Natural killer cell (primary cell): ENCODE results near the gene PLA1A. TPM values are rescaled to one million over a fixed set of nuclear protein-coding genes. Genes with fewer than 3 reads are reported as not detected.
A peak's percentile ranks its signal among the peaks of the same experiment; 100 is the strongest.

Experiments used
- ATAC-seq, 3 donors: fragments of 150-1000 bp in 2 of 3; fragments of 200-7000 bp in 1 of 3; cut with Tn5 transposase; 1 replicate in 1 of 3; 2 replicates in 2 of 3; pipeline ENCODE4 v1.10.0; 2021; ENCODE audit warnings: mild to moderate bottlenecking in 2 of 3, moderate library complexity in 2 of 3
- DNase-seq, 2 donors: peaks; one replicate each; pipeline versions ENCODE4 v3.0.0 to v3.0.0-alpha.2; 2013 to 2021; ENCODE audit warnings: mixed read lengths in 1 of 2
- H3K27ac ChIP-seq: one replicate; pipeline ENCODE4 v1.5.1; 2013; ENCODE audit warnings: mild to moderate bottlenecking, low read length
- H3K27me3 ChIP-seq: one replicate; pipeline ENCODE4 v1.6.1; 2013; ENCODE audit warnings: low read length; ENCODE audit not compliant: control insufficient read depth, insufficient read depth
- H3K36me3 ChIP-seq: one replicate; pipeline ENCODE4 v1.6.1; 2013; ENCODE audit warnings: low read length; ENCODE audit not compliant: control insufficient read depth, insufficient read depth
- H3K4me1 ChIP-seq: one replicate; pipeline ENCODE4 v1.6.1; 2013; ENCODE audit warnings: low read length; ENCODE audit not compliant: control insufficient read depth, insufficient read depth
- H3K4me3 ChIP-seq: one replicate; pipeline ENCODE4 v1.5.1; 2013; ENCODE audit warnings: low read length
- H3K9me3 ChIP-seq: one replicate; pipeline ENCODE4 v1.6.1; 2013; ENCODE audit warnings: low read length; ENCODE audit not compliant: control insufficient read depth, insufficient read depth
- H3K27ac Mint-ChIP-seq, 2 donors: one replicate each; pipeline ENCODE4 v1.8.0; 2022; ENCODE audit warnings: mild to moderate bottlenecking in 2 of 2, mixed read lengths in 2 of 2, moderate library complexity in 1 of 2
- H3K27me3 Mint-ChIP-seq, 2 donors: one replicate each; pipeline ENCODE4 v1.8.0; 2022; ENCODE audit warnings: low read depth in 2 of 2, mixed read lengths in 2 of 2
- H3K36me3 Mint-ChIP-seq: one replicate; pipeline ENCODE4 v1.8.0; 2022; ENCODE audit warnings: mixed read lengths
- H3K4me1 Mint-ChIP-seq, 2 donors: one replicate each; pipeline ENCODE4 v1.8.0; 2022; ENCODE audit warnings: mixed read lengths in 2 of 2
- H3K4me3 Mint-ChIP-seq: one replicate; pipeline ENCODE4 v1.8.0; 2022; ENCODE audit warnings: mild to moderate bottlenecking, moderate library complexity, mixed read lengths
- H3K9me3 Mint-ChIP-seq, 2 donors: one replicate each; pipeline ENCODE4 v1.8.0; 2022; ENCODE audit warnings: mixed read lengths in 2 of 2
- CTCF ChIP-seq: fragments of 200-600 bp; IDR thresholded peaks from one replicate; pipeline ENCODE4 v1.8.0; 2022; ENCODE audit warnings: antibody characterized with exemption
- WGBS: methylation state at CpG from one replicate; pipeline ENCODE4 v1.1.7; 2013; ENCODE audit warnings: missing lambda C conversion rate; ENCODE audit not compliant: insufficient coverage; 5-methylcytosine and 5-hydroxymethylcytosine counted together
- intact Hi-C: fragments of 100-400 bp; cut with micrococcal nuclease; formaldehyde crosslinking; loops from one replicate; pipeline ENCODE4 v1.14.2; 2022
- total RNA-seq, 4 donors: library from RNA; stranded (reverse); fragments of 120-200 nt in 1 of 4; gene quantifications; one replicate each; pipeline versions ENCODE4 v1.2.3 to v1.2.4, GENCODE V29; 2013 to 2022

PLA1A gene
- total RNA-seq, 3 donors from 2014 or later (not counting 1 experiment from before 2014, with no cell fraction given) = 0.20 to 0.34 TPM; not detected in 1

DNA sequence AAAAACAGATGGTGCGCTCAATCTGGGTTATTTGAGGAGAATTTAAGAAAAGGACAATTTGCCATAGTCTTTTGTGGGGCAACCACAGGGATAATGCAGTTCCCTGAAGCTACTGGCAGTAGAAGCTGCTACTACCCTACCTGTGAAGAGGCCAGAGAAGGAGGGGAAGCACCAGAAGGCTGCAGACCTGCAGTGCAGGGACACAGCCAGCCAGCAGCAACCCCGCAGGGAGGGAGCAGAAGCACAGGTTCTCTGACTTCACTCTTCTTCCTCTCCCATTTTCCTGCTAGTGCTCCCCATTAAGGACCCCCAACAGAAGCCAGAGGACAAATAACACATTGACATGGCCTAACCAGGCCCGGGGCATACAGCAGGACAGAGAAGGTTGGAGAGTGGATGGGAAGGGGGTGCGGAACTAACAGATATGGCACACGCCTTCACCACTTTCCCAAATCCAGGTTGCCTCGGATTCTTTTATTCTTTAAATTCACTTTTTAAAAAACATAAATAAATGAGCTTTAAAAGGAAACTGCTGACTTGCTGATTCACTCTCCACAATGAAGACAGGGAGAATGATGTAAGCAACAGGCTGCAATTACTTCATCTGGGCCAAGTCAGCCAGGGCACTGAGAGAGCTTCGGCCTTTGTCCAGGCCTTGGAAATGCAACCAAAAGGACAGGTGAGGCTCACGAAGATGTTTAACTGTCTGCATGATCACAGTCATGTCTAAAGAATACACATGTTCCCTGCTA is 32.6 kb downstream of the PLA1A start:
- Mint-ChIP-seq H3K9me3 (no peaks in the 10 kb centered on the region), H3K4me1 (peaks cover 0 to 21% of the 10 kb centered on the region in 2 donors), H3K27me3 (peaks cover 0 to 4% of the 10 kb centered on the region in 2 donors), H3K27ac (peak overlapping the region in 1 of 2 donors; percentile 21), H3K36me3 (no peaks in the 10 kb centered on the region), H3K4me3 (no peak overlapping the region)
- 80% methylated on average over 8 of the region's 8 CpGs for WGBS
- H3K27me3 ChIP-seq = no peaks in the 10 kb centered on the region
- peaks cover 21% of the 10 kb centered on the region for H3K4me1 ChIP-seq
- no peaks in the 10 kb centered on the region for H3K9me3 ChIP-seq
- intact Hi-C loops = no loop called here
- ATAC-seq (no peak), DNase-seq (no peak)
- TF ChIP-seq CTCF = no peak
- H3K4me3 ChIP-seq = no peak overlapping the region
- H3K27ac ChIP-seq = no peak overlapping the region
- no peaks in the 10 kb centered on the region for H3K36me3 ChIP-seq

GRCh38 chr3:119630880-119631329 is 33.2 kb downstream of the PLA1A start:
- peaks cover 21% of the 10 kb centered on the region for H3K4me1 ChIP-seq
- no peaks in the 10 kb centered on the region for H3K36me3 ChIP-seq
- Mint-ChIP-seq H3K27me3 (peaks cover 0 to 3% of the 10 kb centered on the region in 2 donors), H3K9me3 (no peaks in the 10 kb centered on the region), H3K4me3 (no peak overlapping the region), H3K36me3 (no peaks in the 10 kb centered on the region), H3K4me1 (peaks cover 0 to 21% of the 10 kb centered on the region in 2 donors), H3K27ac (peak overlapping the region in 1 of 2 donors; percentile 13)
- no peak overlapping the region for H3K4me3 ChIP-seq
- H3K9me3 ChIP-seq = no peaks in the 10 kb centered on the region
- ATAC-seq (no peak), DNase-seq (no peak)
- H3K27me3 ChIP-seq = no peaks in the 10 kb centered on the region
- intact Hi-C loops = no loop called here
- no peak for TF ChIP-seq CTCF
- WGBS = 90% methylated on average over 7 of the region's 7 CpGs
- H3K27ac ChIP-seq = no peak overlapping the region

DNA sequence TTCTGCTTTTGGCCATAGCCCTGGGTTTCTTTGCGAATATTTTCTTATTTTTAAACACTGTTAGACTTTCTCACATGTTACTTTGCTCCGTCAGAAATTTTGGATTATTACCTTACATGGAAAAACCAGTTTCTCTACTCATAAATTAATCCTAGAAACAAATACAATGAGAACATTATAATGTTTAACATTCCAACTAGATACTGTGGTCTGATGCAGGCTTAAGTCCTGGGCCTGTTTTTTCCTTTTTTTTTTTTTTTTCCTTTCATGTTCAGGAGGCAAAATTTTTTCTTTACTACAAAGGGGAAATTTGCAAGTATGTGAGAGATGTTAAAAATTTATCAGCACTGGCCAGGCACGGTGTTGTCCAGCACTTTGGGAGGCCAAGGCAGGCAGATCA is 33.8 kb downstream of the PLA1A start:
- no peak overlapping the region for H3K4me3 Mint-ChIP-seq
- Histone ChIP-seq H3K36me3 (no peaks in the 10 kb centered on the region), H3K4me3 (no peak overlapping the region), H3K4me1 (peaks cover 19% of the 10 kb centered on the region), H3K9me3 (no peaks in the 10 kb centered on the region), H3K27me3 (no peaks in the 10 kb centered on the region), H3K27ac (no peak overlapping the region)
- no peak overlapping the region for H3K27ac Mint-ChIP-seq
- DNase-seq = no peak
- intact Hi-C loops = no loop called here
- 92% methylated on average over 3 of the region's 3 CpGs for WGBS
- ATAC-seq = no peak
- TF ChIP-seq CTCF = no peak
- H3K4me1 Mint-ChIP-seq = peaks cover 0 to 16% of the 10 kb centered on the region in 2 donors
- no peaks in the 10 kb centered on the region for H3K36me3 Mint-ChIP-seq
- peaks cover 0 to 3% of the 10 kb centered on the region in 2 donors for H3K27me3 Mint-ChIP-seq
- H3K9me3 Mint-ChIP-seq = no peaks in the 10 kb centered on the region
